HG03108 (cell line): Measurements from ENCODE around the gene SELENOH.

Source experiments
- ATAC-seq: cut with Tn5 transposase; IDR thresholded peaks from one replicate; pipeline ENCODE4 v1.9.1; 2021; ENCODE audit warnings: moderate library complexity; ENCODE audit not compliant: unreplicated experiment

The SELENOH gene

DNA sequence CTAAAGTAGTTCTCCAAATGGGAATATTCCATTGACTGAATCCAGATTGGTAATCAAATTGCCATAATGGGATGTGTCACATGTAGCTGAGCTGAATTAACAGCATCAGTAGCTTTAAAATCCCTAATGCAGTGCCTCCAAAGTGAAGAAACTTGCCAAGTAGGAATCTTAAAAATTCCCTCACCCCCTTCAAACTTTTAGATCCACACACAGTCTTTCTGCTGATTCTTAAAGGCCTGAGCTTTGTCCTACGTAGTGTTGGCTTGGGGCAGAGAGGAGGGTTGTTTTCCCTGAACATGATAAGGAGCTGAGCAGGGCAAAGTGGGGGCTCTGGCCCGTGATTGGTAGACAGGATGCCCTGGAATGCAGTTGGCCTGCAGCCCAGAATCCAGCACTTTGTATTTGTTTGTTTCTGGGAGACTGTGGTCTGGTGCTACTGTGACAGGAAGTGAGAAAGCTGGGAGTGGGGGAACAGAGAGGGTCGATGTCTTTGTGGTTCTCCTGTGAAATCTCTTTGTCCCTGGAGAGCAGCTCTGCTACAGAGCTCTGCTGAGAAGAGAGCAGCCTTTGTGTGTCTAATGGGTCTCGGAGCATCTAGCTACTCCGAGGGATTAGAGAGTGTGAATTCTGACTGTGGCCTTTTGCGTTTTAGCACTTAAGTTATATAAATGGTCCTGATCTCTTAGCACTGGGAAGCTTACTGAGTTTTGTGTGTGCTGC lies 37.2 kb downstream of the SELENOH start:
- no peak for ATAC-seq

DNA sequence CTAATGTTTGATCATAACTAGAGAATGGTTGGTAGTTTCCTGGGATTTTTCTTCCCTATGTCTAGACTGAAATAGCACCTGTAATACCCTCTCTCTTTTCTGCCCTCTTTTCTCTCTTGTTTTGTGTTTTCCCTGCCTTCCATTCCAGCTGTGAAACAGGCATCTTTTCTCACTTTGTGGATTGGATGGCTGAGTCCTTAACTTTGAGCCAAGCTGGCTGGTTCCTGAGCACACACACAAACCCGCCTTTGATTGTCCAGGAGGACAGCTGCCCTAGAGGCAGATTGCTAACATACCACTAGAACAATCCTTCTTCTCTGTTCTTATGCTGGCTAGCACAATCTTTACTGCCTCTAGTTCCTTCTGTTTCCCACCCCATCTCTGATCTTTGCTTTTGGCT lies 38.0 kb downstream of the SELENOH start:
- no peak for ATAC-seq

DNA sequence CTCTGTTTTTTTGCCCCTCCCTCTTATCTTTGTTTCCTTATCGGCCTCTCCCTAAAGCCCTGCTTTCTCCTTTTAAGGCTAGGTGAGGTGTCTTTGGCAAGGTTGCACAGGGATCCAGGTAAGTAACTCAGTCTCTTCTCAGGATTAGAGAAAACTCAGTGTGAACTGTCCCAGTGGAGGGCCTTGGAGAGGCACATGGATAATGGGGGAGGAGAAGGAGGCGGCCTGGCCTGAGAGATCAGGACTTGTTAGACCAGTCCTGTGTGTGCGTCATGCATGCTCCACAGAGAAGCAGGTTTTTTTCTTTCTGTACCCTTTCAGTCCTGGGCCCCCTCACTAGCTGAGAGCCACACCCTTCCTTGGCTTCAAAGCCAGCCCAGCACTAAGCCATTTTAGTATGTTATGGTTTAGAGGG lies 40.2 kb downstream of the SELENOH start:
- ATAC-seq: no peak

DNA sequence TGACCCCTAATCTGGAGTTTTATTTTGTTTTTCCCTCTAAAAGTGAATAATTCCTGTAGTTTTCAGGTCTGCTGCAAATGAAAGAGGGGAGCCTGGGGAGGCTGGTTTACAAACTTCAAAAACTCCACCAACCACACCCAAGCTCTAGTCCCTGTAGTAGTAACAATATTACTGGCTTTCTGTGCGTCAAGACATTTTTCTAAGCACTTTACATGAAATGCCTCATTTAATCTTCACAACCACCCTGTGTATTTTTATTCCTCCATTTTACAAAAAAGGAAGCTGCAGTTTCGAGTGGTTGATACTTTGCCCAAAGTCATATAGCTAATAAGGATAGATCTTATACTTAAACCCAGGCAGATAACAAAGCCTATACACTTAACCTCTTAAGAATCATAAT lies 43.8 kb downstream of the SELENOH start:
- no peak for ATAC-seq

GRCh38 chr11:57786436-57786835 lies 45.1 kb downstream of the SELENOH start:
- no peak for ATAC-seq

DNA sequence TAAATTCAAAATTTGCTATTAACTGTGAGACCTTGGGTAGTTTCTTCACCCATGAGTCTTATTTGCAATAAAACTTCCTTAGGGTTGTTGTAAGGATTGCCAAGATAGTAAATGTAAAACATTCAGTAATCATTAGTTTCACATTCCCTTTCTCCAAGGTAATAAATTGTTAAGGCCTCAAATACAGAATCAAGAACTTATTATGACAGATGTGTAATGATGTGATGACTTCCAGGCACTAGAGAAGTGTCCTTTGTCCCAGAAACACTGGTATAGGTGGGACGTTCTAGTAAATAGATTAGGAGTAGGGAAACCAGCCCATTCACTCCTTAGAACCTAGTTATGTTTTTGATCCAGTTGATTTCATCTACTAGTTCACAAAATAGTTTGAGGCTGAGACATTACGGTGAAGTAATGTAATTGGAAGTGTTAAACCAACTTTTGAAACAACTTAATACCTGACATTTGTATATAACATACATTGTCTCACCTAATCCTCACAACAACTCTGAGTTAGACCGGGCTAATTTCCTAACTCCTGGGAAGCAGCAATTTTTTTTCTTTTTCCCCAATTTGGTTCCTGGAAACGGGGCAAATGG lies 45.8 kb downstream of the SELENOH start:
- ATAC-seq: no peak

GRCh38 chr11:57787920-57788702 lies 46.8 kb downstream of the SELENOH start:
- peak; percentile 39 for ATAC-seq

DNA sequence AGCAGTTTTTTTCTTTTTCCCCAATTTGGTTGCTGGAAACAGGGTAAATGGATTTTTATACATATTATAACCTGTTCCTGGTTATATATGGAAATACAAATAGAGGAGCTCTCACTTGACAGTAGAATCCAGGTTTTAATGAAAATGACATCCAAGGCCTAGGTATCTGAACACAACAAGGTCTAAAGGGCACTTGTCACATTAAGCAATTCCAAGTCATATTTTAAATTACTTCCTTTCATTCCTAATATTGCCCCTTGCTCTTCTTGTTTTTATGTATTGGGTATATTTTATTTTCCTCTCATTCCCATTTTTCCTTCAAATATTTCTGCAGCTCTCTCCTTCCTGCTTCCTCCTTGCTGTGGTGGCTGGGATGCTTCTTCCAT lies 47.4 kb downstream of the SELENOH start:
- ATAC-seq: no peak

DNA sequence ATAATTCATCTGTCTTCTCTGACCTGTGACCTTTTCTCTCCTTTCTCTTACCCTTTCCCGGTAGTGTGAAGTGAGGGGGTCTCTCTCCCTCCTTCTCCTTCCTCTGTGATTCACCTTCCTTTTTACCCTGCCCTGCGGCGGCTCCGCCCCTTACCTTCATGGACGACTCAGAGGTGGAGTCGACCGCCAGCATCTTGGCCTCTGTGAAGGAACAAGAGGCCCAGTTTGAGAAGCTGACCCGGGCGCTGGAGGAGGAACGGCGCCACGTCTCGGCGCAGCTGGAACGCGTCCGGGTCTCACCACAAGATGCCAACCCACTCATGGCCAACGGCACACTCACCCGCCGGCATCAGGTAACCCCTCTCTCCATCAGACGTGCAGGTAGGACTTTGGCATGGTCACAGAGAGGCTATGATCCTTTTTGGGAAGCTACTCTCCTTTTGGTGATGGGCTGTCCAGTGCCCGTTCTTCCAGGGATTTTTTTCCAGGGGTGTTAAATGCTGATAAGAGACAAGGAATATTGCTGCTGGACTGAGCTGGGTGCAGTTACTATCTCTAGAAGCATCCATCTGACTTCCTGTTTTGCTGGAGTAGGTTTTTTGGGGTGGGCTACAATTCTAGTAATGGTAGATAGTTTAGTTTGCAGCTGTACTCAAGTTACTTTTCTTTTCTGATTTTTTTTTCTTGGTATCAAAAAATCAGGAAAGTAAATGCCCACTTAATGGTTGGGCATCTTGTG lies 50.2 kb downstream of the SELENOH start:
- no peak for ATAC-seq

DNA sequence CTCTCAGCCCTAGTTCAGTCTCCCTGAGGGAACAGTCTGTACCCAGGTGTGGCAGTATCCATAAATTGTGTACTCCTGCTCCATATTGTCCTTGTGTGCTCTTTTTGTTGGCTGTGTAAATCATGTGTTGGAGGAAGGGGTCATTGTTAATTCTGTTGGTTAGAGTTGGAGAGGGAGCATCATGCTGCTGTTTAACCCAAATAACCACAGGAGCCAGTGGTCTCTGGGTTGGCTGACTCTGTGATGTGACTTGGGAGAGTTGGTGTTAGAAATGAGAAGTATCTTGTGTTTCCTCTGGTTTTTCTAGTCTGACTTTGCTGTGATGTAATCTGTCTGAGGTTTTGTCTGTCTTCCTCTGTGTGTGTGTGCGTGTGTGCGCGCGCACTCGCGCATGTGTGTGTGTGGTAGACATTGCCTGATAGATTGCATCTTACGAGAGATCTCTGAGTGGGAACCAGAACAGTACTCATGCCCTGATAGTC lies 50.8 kb downstream of the SELENOH start:
- peak; percentile 78 for ATAC-seq

DNA sequence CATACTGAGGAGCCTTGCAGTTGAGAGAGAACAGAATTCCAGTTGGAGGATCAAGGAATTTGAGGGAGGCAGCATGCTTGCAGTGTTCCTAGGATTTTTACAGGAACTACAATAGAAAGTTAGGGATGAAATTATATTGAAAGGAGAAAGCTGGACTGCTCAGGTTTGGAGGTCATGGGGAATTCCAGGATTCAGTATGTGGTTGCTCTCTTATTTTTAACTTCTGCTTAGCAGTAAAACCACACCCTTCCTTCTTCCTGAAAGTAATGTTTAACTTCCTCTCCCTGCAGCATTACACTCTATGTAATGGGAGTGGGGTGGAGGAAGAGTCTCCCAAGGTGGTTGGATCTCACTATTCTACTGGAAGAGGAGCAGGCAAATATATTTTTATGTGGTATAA lies 51.6 kb downstream of the SELENOH start:
- ATAC-seq: no peak
